Gastrocnemius medialis (tissue), 4 donors: ENCODE measurements around the gene CENPE.

Experiments used
- CTCF ChIP-seq, 5 experiments: fragments of 450-650 bp in 3 of 5; fragments of 200-600 bp in 2 of 5; sonication (generic) in 2 of 5; IDR thresholded peaks in 4 of 5; conservative IDR thresholded peaks in 1 of 5; 1 replicate in 4 of 5; 2 replicates in 1 of 5; pipeline ENCODE4 v1.5.1; 2016 to 2019; ENCODE audit warnings: antibody characterized with exemption in 5 of 5, mild to moderate bottlenecking in 3 of 5, moderate library complexity in 3 of 5
- POLR2A ChIP-seq, 2 donors: fragments of 450-650 bp; IDR thresholded peaks; one replicate each; pipeline ENCODE4 v1.6.1; 2017; ENCODE audit warnings: antibody characterized with exemption in 2 of 2, mild to moderate bottlenecking in 2 of 2, moderate library complexity in 2 of 2

- TF ChIP-seq CTCF (IDR thresholded peaks at IDR 0.05 in 4 of 5, conservative IDR thresholded peaks at IDR 0.05 in 1 of 5) (no peak), POLR2A (IDR thresholded peaks at IDR 0.05) (no peak)
Measured at GRCh38 chr4:103201253-103201652, 3.1 kb upstream of the CENPE start.
